ENCODE measurements around the gene ATP9B.
"Not testable (repeated sequence)": the region's sequence is repeated elsewhere in the genome, so short reads cannot be mapped to it uniquely, and the experiment has no call there.

ATP9B gene

DNA sequence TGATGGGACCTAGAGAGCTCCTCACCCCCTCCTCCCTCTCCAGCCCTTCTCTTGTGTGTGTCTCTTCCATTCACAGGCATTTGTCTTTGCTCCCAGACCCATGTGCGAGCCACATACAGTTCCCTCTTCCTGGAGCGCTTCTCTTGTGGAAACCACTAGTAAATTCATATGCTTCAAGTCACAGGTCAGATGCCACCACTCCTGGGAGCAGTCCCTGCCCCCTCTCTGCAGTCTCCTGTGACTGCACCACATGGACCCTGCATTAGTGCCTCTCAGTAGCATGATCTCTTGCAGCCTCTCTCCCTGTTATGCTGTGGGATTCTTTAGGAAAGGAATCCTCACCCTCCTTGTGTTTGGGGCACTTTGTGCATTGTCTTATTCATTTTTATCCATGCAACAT, 230.1 kb downstream of the ATP9B start:
- no peak for DNase-seq

DNA sequence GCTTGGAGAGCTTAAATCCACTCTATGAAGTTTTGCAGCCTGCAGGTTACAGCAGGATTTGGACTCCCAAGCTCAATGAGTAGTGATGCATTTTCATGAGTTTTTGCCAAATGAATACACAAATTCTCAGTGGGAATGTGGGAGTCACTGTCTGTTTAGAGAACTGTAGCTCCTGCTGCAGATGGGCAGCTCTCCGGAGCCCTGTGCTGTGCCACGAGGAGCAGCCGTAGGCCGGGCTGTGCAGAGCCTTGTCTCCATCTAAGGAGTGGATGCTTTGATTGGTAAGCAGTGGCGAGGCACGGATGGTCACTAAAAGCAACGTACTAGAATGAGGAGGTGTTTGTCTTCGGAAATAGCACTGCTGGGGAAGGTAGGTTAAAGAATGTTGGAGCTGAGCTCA, 230.5 kb downstream of the ATP9B start:
- DNase-seq: no peak

DNA sequence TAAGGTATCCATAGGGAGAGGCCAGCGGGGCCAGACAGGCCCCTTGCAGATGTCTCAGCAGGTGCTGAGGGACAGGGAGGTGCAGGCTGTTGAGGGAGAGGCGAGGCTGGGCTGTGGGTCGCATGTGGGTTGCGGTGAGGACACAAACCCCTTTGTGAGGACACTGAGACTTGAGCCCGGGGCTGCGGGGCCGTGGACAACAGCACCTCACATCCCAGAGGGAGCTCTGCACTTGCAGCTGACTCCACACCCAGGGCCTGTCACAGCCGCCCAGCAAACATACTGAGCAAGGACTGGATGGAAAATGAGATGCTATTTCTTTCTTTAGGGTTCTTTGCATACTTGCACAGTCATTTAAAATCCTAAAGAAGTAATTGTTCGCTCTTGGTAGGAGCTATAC, 231.2 kb downstream of the ATP9B start:
- no peak for DNase-seq

DNA sequence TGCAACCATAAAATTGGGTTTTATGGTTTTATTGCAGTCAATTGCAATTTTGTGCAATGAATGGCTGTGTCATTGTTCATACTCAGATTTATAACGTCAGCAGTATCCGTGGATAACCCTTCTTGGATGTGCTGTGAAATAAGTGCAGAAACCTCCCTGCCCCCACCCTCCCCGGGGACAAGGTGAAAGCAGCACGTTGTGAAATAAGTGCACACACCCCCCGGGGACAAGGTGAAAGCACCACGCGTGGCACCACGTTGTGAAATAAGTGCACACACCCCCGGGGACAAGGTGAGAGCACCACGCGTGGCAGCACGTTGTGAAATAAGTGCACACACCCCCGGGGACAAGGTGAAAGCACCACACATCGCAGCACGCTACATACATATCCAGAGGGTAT, 232.9 kb downstream of the ATP9B start:
- no peak for DNase-seq

DNA sequence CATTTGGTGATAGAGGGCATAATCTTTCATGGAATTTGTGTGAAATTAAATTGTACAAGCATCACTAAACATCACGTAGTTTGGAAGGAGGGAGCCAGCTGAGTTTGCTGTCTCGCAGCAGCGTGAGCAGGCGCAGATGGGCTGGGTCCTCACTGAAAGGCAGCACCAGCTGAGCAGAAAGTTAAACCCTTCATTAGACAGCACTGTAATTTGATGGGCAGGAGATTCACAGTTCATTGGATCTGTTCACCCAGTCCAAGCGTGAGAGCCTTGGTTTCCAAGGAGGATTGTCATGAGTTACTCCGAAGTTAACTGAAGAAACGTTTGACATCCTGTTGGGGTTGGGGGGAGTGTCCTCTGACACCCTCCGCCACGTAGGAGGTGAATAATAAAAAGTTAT, 236.7 kb downstream of the ATP9B start:
- DNase-seq: no peak

DNA sequence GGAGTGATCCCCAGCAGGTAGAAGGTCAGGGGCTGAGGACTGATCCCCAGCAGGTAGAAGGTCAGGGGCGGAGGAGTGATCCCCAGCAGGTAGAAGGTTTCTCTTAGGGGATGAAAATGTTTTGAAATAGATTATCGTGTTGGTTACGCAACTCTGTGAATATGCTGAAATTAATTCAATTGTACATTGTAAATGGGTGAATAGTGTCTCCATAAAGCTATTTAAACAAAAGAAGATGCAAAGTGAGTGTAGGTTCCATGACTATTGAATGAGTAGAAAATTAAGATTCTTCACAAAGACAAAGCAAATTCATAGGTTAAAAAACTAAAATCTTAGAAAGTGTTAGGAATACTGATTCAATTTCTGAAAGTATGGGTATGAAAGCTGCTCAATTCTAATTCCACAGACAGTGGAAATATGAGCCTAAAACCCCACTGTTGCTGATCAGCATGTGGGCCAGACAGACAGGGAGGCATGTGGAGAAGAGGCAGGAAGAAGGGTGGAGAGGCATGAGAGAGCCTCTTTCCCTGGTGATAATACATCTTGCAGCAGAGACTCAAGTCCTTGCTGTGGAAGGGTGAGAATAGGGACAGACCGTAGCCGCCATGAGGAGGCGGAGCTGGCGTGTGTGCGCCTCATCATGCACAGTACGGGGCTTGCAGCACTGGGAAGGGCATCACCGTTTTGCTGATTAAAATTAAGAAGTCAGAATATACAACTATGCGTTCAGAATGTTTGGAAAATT, 240.6 kb downstream of the ATP9B start:
- DNase-seq: no peak

DNA sequence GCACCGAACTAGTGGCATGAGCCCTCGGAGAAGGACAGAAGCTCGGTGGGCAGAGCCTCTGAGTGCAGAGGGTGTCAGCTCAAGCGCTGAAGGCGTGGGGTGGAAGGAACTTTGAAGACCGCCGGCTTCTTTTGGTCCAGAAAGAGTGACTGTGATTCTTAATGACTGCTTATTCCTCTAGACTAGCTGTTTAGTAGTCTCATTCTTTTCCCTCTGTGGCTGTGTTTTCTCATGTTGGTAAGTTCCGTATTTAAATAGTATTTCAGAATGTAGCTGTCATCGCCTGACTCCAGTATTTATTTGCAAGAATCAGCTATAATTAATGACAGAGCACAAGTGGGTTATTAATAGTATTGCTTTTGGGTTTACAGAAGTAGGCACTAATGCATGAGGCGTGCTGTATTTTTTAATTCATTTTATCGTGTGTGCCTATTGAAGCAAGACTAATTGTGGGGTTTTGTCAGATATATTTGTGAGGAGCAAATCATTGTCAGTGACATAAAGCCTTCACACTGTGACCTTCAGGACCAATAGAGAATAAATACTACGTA, 245.7 kb downstream of the ATP9B start:
- no peak for DNase-seq

DNA sequence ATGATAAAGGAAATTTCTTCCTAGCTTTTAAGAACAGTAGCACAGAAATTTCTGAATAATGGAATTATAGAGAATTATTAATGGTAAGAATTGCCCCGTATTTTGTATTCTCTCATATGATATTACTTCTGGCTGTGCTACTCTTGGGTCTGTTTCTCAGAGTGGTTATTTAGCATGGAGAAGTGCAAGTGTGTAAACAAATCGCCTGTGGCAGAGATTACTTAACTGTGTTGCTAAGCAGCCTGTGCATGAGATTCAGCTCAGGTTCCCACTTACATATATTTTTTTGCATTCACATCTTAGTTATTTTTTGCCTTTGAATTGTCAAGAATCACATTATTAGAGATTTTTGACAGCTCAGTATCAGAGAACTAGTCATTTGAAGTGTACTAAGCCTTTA, 246.4 kb downstream of the ATP9B start:
- no peak for DNase-seq

DNA sequence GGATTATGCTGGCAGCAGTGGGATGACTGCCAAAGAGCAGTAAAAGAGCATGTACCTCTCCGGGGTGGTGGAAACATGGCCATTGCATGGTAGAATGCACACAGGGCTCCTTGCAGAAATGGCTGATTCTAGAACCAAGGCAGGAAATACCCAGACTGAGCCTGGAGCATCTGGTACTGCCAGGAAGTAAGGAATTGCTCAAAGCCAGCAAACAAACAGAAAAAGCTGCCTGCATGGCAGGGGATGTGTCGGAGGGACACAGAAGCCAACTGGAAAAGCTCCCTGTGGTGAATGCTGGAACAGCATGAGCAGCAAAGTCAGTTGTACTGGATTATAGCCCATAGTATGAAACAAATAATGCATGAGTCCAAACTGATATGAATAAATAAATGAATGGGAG, 248.5 kb downstream of the ATP9B start:
- no peak for DNase-seq

DNA sequence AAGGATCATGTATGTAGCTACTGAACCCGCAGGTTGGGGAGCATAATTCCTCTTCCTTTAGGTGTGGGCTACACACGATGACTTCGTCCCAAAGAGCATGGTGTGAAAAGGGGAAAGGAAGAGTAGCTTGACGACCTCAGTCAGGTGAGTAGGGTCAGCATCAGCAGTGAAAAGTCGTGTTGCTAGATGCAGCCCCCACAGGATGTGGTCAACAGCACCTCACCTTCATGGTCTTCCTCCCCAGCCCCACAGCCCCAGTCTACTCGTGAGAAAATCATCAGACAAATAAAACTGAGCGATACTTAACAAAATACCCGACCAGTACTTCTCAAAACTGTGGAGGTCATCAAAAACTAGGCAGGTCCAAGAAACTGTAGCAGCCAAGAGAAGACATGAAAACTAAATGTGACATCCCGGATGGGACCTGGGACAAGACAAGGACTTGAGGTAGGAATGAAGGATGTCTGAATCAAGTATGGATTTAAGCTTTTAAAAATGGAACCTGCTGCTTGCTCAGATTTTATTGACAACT, 249.0 kb downstream of the ATP9B start:
- no peak for DNase-seq

DNA sequence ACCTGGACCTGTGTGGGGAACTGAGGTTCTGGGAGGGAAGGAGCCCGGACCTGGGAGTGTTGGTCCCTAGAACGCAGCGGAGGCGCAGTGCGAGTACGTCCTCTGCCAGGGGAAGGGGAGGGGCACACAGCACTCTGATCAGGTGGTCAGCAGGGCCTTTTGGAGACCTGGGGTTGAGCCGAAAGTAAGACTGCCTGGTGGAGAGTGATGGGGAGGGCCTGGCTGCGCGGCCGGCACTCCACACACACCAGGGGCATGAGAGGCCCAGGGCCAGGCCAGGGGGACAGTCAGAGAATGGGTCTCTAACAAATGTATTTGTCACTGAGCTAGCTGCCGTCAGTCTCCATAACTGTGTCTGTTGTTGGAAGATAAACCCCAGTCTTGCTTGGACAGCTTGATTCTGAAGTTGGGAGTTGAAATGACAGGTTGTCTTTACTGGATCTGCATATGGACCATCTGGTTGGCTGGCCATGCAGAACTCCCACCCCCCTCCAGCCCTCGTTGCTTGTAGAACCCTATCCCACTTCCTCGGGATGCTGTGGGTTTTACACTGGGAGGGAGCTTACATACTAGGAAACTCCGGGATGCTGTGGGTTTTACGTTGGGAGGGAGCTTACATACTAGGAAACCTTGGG, 251.1 kb downstream of the ATP9B start:
- no peak for DNase-seq

DNA sequence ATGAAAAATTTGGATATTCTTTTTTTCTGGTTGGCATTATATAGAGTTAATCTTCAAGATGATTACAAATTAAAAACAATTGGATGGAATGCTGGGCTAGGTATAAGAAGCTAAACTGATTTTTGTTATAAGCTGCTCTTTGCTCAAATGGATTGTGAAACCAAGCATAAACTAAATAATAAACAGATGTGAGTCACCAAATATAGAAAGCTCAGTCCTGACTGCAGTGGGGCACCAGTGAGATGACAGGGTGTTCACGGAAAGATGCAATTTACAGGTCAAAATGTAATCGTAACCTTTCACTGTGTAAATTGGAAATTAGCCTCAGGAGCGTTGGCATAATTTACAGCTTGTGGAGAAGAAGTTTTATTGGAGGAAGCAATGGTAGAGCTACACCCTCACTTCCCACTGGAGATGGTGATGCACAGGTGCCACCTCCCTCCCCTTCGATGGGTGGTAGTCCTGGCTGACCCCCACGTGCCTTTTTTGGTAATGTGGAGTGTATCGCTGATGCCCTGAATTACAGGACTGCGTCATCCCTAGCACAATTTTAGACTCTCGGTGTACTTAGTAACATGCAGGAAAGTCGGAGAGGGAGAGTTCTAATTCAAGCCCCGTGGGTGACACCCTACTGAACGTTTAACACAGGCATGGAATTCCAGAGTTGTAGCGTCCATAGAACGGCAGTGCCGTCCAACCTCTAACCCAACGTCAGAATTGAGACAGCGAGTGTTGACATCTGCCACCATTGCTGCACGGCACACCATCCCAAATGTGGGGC, 252.6 kb downstream of the ATP9B start:
- no peak for DNase-seq

DNA sequence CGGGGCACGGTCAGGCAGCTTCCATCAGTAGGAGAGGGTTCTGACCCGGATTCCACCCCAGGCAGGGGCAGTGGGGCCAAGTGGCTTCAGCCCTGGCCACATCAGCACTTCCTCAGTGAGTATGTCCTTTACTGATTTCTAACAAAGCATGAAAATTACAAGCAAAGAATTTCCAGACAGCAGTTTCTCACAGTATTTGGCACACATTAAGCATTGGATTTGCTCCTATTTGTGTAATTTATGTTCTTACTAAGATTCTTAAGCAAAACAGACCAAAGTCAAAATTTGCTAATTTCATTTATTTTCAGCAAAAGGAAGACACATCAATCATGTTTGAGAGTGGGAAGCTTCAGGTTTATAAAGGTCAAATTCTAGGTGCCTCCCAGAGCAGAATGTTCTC, 253.2 kb downstream of the ATP9B start:
- DNase-seq: no peak

DNA sequence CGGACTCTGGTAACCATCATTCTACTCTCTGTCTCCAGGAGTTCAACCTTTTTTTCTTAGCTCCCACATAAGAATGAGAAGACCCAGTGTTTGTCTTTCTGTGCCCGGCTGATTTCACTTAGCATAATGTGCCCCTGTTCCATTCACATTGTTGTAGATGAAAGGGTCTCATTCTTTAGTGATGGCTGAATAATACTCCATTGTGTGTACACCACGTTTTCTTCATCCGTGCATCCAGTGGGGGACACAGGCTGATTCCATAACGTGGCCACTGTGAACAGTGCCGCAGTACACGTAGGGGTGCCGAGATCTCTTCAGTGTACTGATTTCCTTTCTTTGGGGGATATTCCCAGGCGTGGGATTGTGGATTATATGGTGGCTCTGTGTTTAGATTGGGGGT, 254.3 kb downstream of the ATP9B start:
- DNase-seq: no peak

DNA sequence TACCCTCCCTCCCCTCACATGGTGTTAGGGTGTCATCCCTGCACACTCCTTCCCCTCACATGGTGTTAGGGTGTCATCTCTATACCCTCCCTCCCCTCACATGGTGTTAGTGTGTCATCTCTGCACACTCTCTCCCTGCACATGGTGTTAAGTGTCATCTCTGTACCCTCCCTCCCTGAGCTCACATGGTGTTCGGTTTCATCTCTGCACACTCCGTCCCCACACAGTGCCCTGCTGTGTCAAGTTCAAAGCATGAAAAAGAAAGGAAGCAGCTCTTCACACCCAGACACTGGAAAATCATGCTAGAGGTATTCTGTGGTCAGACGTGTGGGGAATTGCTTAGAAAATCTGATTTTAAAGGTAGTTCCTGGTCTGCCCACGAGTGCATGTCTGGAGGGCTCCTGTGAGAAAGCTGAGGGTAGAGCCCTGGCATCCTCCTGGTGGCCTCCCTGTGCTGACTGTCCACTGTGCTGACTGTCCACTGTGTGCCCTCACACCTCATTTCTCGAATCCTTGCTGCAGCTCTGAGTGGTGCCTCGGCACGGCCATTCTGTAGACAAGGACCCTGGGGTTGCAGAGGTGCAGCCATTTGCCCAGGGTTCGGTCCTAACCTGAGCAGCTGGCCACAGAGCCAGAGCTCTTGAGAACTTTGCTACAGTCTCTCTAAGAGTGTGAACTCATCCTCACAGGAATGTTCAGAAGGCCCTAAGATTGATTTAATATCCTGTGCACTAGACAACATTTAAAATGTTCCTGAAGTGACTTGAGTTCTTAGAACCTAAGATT, 257.4 kb downstream of the ATP9B start:
- DNase-seq: no peak

DNA sequence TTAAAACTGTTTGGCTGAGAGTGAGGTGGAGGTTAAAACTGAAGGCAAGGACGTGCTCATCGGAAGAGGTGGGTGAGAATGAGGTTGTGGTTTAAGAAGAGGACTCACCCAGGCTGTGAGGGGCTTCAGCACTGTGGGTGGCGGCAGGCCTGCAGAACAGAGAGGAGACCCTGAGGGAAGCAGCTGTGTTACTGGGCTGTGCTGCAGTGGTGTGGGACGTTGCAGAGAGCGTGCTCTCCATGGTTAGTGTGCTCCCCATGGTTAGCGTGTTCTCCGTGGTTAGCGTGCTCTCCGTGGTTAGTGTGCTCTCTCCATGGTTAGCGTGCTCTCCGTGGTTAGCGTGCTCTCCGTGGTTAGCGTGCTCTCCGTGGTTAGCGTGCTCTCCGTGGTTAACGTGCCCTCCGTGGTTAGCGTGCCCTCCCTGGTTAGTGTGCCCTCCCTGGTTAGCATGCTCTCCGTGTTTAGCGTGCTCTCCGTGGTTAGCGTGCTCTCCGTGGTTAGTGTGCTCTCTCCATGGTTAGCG, 258.1 kb downstream of the ATP9B start:
- no peak for DNase-seq

DNA sequence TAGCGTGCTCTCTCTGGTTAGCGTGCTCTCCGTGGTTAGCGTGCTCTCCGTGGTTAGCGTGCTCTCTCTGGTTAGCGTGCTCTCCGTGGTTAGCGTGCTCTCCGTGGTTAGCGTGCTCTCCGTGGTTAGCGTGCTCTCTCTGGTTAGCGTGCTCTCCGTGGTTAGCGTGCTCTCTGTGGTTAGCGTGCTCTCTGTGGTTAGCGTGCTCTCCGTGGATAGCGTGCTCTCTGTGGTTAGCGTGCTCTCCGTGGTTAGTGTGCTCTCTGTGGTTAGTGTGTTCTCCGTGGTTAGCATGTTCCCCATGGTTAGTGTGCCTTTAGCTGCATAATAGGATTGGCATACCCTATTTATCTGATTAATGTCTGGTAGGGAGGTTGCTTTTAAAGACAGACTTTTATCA, 258.7 kb downstream of the ATP9B start:
- DNase-seq: not testable (repeated sequence)

DNA sequence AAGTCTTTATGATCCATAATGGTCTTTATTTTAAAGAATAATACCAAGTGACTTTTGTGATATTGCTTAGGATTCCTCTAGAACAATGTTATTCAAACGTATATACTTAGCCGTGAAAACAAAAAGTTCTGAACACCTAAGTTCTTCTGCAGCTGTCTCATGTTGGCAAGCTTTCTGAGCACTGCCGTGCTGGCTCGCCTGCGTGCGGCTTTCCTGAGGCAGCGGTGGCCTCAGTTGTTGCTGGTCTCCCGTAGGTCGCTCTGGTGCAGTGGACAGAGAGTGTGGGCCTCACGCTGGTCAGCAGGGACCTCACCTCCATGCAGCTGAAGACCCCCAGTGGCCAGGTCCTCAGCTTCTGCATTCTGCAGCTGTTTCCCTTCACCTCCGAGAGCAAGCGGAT, 259.7 kb downstream of the ATP9B start:
- no peak for DNase-seq

DNA sequence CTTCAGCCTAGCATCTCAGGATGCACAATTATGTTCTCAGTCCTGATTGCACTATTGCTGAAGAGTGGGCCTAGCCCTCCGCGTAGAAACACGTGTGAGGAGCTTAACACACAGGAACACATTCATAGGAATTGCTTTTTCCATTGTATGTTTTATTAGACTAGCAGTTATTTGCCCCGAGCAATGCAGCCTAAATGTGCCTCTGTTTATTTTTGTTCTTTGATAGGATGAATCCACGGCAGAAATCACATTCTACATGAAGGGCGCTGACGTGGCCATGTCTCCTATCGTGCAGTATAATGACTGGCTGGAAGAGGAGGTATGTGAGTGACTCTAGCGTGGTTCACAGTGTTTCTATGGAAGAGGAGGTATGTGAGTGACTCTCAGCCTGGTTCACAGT, 260.6 kb downstream of the ATP9B start:
- DNase-seq: no peak

DNA sequence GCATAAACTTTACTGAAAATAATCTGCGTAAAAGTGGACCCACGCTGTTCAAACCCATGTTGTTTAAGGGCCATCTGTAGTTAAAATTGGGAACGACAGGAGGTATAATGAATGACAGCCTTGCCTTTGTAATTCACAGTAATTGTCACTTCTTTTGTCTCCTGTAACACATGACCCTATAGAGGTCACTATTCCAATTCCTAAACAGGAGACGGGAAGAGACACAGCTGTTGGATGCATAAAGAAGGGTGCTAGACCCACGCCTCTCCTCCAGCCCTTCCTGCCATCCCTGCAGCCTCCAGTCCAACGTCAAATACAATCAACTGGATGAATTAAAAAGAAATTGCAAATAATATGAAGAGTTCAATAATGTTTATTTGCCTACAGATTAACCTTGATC, 263.5 kb downstream of the ATP9B start:
- no peak for DNase-seq

DNA sequence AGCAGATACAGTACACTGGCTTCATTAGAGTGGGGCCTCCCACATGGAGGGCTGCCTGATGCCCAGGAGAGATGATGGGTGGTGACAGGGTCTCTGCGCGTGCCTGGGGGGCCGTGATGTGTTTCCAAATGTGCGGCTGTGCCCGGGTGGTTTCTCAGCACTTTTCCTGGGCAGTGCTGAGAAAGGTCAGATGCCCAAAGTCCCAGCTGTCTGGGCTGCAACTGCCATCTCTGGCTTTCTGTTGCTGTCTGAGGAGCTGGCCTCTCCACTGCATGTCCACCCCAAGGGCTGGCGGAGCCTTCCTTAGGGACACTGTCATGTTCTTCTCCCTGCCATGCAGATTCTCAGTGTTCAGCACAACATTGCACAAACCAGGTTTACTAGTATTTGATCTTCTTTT, 263.9 kb downstream of the ATP9B start:
- DNase-seq: no peak

DNA sequence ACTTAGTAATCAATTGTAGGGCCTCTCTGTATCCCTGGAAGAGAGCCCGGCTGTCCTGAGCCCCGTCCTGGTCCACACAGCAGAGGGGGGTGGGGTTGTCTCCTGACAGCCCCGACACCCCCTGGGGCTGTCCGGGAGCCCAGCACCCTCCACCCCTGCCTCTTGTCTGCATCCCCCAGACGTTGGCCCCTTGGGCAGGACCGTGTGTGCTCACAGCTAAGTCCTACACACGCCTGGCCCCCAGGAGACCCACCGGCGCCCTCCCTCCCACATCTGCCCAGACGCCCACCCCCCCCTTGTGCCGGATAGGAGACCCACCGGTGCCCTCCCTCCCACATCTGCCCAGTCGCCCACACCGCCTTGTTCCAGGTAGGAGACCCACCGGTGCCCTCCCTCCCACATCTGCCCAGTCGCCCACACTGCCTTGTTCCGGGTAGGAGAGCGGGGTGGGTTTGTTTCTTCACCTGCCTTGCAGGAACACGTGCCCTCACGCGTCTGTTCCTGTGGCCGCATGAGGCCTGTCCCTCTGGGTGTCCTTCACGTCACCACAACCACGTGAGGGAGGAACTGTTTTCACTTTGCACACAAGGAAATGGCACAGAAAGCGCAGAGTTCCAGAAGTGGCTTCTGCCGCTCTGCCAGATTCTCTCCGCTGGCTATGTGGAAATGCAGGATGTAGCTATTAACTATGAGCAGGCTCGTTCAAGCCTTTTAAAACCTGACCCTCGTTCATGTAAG, 265.5 kb downstream of the ATP9B start:
- DNase-seq: no peak
